ENCODE data around the gene STK36. TPM values are rescaled to one million over a fixed set of nuclear protein-coding genes. Genes with fewer than 3 reads are reported as not detected.

The STK36 gene
- total and polyA plus RNA-seq, 2 donors (not counting 3 experiments of a cell fraction or from before 2014, with no cell fraction given): 40.9 to 65.2 TPM

DNA sequence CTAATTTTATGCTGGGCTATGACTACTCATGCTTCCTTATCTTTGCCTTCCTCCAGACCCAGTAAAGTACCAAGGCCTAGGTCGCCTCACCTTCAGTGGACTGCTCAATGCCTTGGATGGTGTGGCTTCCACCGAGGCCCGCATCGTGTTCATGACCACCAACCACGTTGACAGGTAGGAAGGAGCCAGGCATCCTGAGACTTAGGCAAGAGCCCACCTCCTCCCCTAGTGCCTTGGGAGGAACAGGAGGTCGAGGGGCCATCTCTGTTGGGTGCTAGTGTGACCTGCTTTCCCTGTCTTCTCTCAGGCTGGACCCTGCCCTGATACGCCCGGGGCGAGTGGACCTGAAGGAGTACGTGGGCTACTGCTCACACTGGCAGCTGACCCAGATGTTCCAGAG lies 9.1 kb upstream of the STK36 start:
- Histone ChIP-seq H2AFZ (ENCODE audit: low read depth, low read length) (no peak overlapping the region), H3K9me1 (replicated peaks; ENCODE audit: control insufficient read depth, extremely low read depth, insufficient read depth, low read length) (no peaks in the 10 kb centered on the region), H3K36me3 (ENCODE audit: control insufficient read depth in 2 of 2, extremely low read depth in 1 of 2, insufficient read depth in 2 of 2, low read length in 2 of 2) (peaks cover 32 to 38% of the 10 kb centered on the region in 2 experiments), H3K27ac (ENCODE audit: insufficient read depth, low read depth, low read length) (no peak overlapping the region), H3K4me1 (ENCODE audit: control insufficient read depth, extremely low read depth, insufficient read depth, low read length) (peaks cover 9% of the 10 kb centered on the region), H3K79me2 (ENCODE audit: control insufficient read depth, insufficient read depth, low read length) (peaks cover 23% of the 10 kb centered on the region), H3K27me3 (ENCODE audit: control insufficient read depth in 2 of 2, insufficient read depth in 2 of 2, low read length in 2 of 2) (no peaks in the 10 kb centered on the region), H3K4me3 (replicated peaks in 1 of 3; ENCODE audit: insufficient read depth in 1 of 3, low read depth in 1 of 3, low read length in 3 of 3) (no peak overlapping the region), H3K9ac (replicated peaks; ENCODE audit: extremely low read depth, insufficient read depth, low read length) (no peak overlapping the region), H4K20me1 (replicated peaks; ENCODE audit: control insufficient read depth, extremely low read depth, insufficient read depth, low read length) (no peaks in the 10 kb centered on the region), H3K4me2 (ENCODE audit: insufficient read depth, low read length) (no peak overlapping the region), H3K9me3 (replicated peaks; ENCODE audit: control insufficient read depth, insufficient read depth, low read length) (no peaks in the 10 kb centered on the region)
- FAIRE-seq (no peak), DNase-seq (ENCODE audit: low read depth, low spot score) (no peak)
- intact Hi-C loops (cut with micrococcal nuclease) (no loop called here), dilution Hi-C loops (cut with MboI; ENCODE audit: extremely low pct_ligation_motif_present, low sequenced_read_pairs) (no loop called here)
- CTCF ChIA-PET: no interaction called here
- no TSS peak for BruUV-seq (replicated peaks)
- POLR2A ChIA-PET: no interaction called here
- TF ChIP-seq JUN (IDR thresholded peaks at IDR 0.05; ENCODE audit: borderline replicate concordance, insufficient read depth, insufficient read length, low read depth): no peak
- TF ChIP-seq MYC (IDR thresholded peaks at IDR 0.05; ENCODE audit: low read depth, low read length): no peak
- TF ChIP-seq POLR2AphosphoS5 (IDR thresholded peaks at IDR 0.05; ENCODE audit: insufficient read depth, low read depth, low read length): no peak
- TF ChIP-seq GATA2 (IDR thresholded peaks at IDR 0.05; ENCODE audit: insufficient read depth, insufficient read length, low read depth, low read length): no peak
- TF ChIP-seq FOS (IDR thresholded peaks at IDR 0.05; ENCODE audit: borderline replicate concordance, insufficient read depth, low read length): no peak
- TF ChIP-seq CTCF (IDR thresholded peaks at IDR 0.05; ENCODE audit: extremely low read depth in 1 of 2, insufficient read depth in 1 of 2, low read depth in 1 of 2, low read length in 2 of 2): no peak
- TF ChIP-seq POLR2A (IDR thresholded peaks at IDR 0.05; ENCODE audit: low read depth, low read length): no peak
- TF ChIP-seq, protein P1, sequence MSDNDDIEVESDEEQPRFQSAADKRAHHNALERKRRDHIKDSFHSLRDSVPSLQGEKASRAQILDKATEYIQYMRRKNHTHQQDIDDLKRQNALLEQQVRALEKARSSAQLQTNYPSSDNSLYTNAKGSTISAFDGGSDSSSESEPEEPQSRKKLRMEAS (IDR thresholded peaks at IDR 0.05; ENCODE audit: insufficient read depth, insufficient read length): no peak
- TF ChIP-seq EZH2 (IDR thresholded peaks at IDR 0.05; ENCODE audit: borderline replicate concordance, low read depth, low read length, severe bottlenecking): no peak
